Loucy (cell line): ENCODE measurements around the gene NDUFAF8.

ENCODE experiments used
- H2AFZ ChIP-seq: fragments of 200-600 bp; sonication (generic); 2 replicates; pipeline ENCODE4 v1.6.0; 2016; ENCODE audit warnings: antibody characterized with exemption, mild to moderate bottlenecking, low read length, moderate library complexity
- H3F3A ChIP-seq: fragments of 200-600 bp; 2 replicates; pipeline ENCODE4 v1.6.0; 2016; ENCODE audit warnings: antibody characterized with exemption, low read depth, mild to moderate bottlenecking
- H3K27me3 ChIP-seq: fragments of 200-600 bp; sonication (generic); 2 replicates; pipeline ENCODE4 v1.6.1; 2014; ENCODE audit warnings: low read length, mild to moderate bottlenecking; ENCODE audit not compliant: insufficient read depth, poor library complexity, severe bottlenecking
- H3K36me3 ChIP-seq: fragments of 200-600 bp; sonication (generic); 2 replicates; pipeline ENCODE4 v1.6.1; 2016; ENCODE audit warnings: low read length; ENCODE audit not compliant: insufficient read depth
- H3K4me1 ChIP-seq: fragments of 200-600 bp; sonication (generic); 2 replicates; pipeline ENCODE4 v1.5.1; 2014; ENCODE audit warnings: low read length, mild to moderate bottlenecking; ENCODE audit not compliant: insufficient read depth, poor library complexity, severe bottlenecking
- H3K4me2 ChIP-seq: fragments of 200-600 bp; sonication (generic); 2 replicates; pipeline ENCODE4 v1.6.0; 2014; ENCODE audit warnings: antibody characterized with exemption, low read length, low read depth, mild to moderate bottlenecking; ENCODE audit not compliant: poor library complexity, severe bottlenecking
- H3K4me3 ChIP-seq: fragments of 200-600 bp; sonication (generic); 2 replicates; pipeline ENCODE4 v1.5.1; 2014; ENCODE audit warnings: low read length, mild to moderate bottlenecking, mixed read lengths; ENCODE audit not compliant: poor library complexity, severe bottlenecking
- H3K79me2 ChIP-seq: fragments of 200-600 bp; sonication (generic); 2 replicates; pipeline ENCODE4 v1.6.1; 2014; ENCODE audit warnings: low read length; ENCODE audit not compliant: insufficient read depth
- H3K9ac ChIP-seq: fragments of 200-600 bp; sonication (generic); 2 replicates; pipeline ENCODE4 v1.6.0; 2014; ENCODE audit warnings: mild to moderate bottlenecking, low read depth, low read length, moderate library complexity; ENCODE audit not compliant: poor library complexity, severe bottlenecking
- H3K9me2 ChIP-seq: fragments of 200-600 bp; sonication (generic); replicated peaks from 2 replicates; pipeline ENCODE4 v1.6.1; 2016; ENCODE audit warnings: low read depth, low read length, mixed read lengths
- H3K9me3 ChIP-seq: fragments of 200-600 bp; sonication (generic); 2 replicates; pipeline ENCODE4 v1.6.1; 2014; ENCODE audit warnings: mild to moderate bottlenecking, antibody characterized with exemption, low read length, low read depth; ENCODE audit not compliant: insufficient read depth
- H4K20me1 ChIP-seq: fragments of 200-600 bp; sonication (generic); 2 replicates; pipeline ENCODE4 v1.6.0; 2014; ENCODE audit warnings: antibody characterized with exemption, low read length, mild to moderate bottlenecking; ENCODE audit not compliant: insufficient read depth, poor library complexity, severe bottlenecking
- EZH2phosphoT487 ChIP-seq: fragments of 200-600 bp; IDR thresholded peaks from 2 replicates; pipeline ENCODE4 v1.6.1; 2018; ENCODE audit warnings: antibody characterized with exemption, mild to moderate bottlenecking, moderate library complexity, borderline replicate concordance
- TF ChIP-seq, protein P1 (sequence below): fragments of 200-600 bp; sonication (generic); conservative IDR thresholded peaks from 2 replicates; pipeline ENCODE4 v1.5.1; 2014; ENCODE audit warnings: mild to moderate bottlenecking, antibody characterized with exemption, low read length

The NDUFAF8 gene

DNA sequence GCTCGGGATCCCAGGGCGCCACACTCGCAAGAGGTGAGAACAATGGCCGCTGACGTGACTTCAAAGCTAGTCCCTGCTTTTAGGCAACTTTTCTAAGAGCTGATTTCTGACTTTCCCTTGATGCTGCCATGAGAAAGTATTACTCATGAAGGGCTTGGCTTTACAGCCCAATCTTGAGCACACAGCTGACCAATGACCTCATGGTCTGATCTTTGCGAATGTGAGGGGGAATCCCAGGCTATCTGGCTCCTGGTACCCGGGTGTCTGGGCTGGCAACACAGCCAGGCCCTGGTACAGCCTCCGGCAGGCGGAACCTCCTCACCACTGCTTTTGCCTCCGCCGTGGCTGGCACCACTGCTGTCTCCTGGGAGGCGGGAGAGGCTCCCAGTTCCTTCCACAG lies 17.5 kb downstream of the NDUFAF8 start:
- H3K36me3 ChIP-seq, result peaks cover 20% of the 10 kb centered on the region; the same call in 1 of the 2 replicates
- peaks cover 5% of the 10 kb centered on the region; the same call in 1 of the 2 replicates for H3K79me2 ChIP-seq
- H3F3A ChIP-seq, result no peaks in the 10 kb centered on the region
- no peaks in the 10 kb centered on the region for H3K27me3 ChIP-seq
- no peak overlapping the region for H2AFZ ChIP-seq
- no peak overlapping the region for H3K4me2 ChIP-seq
- H3K9me3 ChIP-seq, result no peaks in the 10 kb centered on the region
- no peak overlapping the region for H3K4me3 ChIP-seq
- TF ChIP-seq EZH2phosphoT487, result no peak
- TF ChIP-seq, protein P1, sequence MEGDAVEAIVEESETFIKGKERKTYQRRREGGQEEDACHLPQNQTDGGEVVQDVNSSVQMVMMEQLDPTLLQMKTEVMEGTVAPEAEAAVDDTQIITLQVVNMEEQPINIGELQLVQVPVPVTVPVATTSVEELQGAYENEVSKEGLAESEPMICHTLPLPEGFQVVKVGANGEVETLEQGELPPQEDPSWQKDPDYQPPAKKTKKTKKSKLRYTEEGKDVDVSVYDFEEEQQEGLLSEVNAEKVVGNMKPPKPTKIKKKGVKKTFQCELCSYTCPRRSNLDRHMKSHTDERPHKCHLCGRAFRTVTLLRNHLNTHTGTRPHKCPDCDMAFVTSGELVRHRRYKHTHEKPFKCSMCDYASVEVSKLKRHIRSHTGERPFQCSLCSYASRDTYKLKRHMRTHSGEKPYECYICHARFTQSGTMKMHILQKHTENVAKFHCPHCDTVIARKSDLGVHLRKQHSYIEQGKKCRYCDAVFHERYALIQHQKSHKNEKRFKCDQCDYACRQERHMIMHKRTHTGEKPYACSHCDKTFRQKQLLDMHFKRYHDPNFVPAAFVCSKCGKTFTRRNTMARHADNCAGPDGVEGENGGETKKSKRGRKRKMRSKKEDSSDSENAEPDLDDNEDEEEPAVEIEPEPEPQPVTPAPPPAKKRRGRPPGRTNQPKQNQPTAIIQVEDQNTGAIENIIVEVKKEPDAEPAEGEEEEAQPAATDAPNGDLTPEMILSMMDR, result no peak
- no peaks in the 10 kb centered on the region for H3K9me2 ChIP-seq
- no peaks in the 10 kb centered on the region for H4K20me1 ChIP-seq
- no peak overlapping the region for H3K9ac ChIP-seq
- H3K4me1 ChIP-seq, result peaks cover 4% of the 10 kb centered on the region

DNA sequence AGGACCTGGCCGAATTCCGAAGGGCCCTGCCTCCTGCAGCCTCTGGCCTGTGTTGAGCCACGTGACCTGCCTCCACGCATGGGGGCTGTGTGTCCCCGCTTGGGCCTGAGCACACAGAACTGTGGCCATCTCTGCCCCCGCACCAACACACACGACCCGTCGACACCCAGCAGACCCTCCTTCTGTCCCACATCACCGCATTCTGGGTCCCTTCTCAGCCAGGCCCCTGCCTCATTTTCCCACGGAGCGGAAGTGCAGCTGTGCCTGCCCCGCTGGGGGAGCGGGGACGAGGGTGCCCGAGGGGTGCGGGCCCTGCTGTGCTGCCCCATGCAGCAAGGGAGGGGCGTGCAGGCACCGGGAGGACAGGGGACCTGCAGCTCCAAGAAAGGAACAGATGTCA lies 18.4 kb downstream of the NDUFAF8 start:
- Histone ChIP-seq H3K27me3 (no peaks in the 10 kb centered on the region), H3K4me1 (peaks cover under 1% of the 10 kb centered on the region), H3K79me2 (peaks cover 5% of the 10 kb centered on the region; the same call in 1 of the 2 replicates), H3K36me3 (peaks cover 28% of the 10 kb centered on the region; the same call in 1 of the 2 replicates), H3K9me2 (no peaks in the 10 kb centered on the region), H3K4me2 (no peak overlapping the region), H3K4me3 (no peak overlapping the region), H4K20me1 (no peaks in the 10 kb centered on the region), H3K9ac (no peak overlapping the region), H2AFZ (no peak overlapping the region), H3K9me3 (no peaks in the 10 kb centered on the region), H3F3A (no peaks in the 10 kb centered on the region)
- TF ChIP-seq, protein P1, result no peak
- no peak for TF ChIP-seq EZH2phosphoT487

DNA sequence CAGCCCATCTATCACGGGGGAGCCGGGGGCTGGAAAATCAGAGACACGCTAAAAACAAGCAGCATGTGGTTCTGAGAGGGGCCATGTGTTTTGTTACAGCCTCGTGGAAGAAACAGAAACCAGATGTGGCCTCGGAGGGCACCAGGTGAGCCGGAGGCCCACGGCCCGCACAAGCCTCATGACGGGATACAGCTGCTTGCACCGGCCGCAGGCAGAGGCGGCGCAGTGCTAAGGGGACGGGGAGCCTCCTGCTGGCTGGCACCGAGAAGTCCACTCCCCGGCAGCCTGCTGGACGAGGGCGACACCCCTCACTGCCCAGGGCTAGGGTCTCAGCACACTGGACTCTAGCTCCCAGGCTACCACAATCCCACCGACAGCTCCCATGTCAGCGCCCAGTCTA lies 19.2 kb downstream of the NDUFAF8 start:
- H3K36me3 ChIP-seq, result peaks cover 28% of the 10 kb centered on the region; the same call in 1 of the 2 replicates
- no peak overlapping the region for H3K4me2 ChIP-seq
- TF ChIP-seq, protein P1, result 0 out of 2 replicates have a peak, but pooled peaks have one; percentile 15
- no peak for TF ChIP-seq EZH2phosphoT487

More for the DNA sequence above, 19.2 kb downstream of the NDUFAF8 start:
- Histone ChIP-seq H3K4me1 (no peaks in the 10 kb centered on the region), H3K9ac (no peak overlapping the region), H2AFZ (no peak overlapping the region), H3K4me3 (no peak overlapping the region), H3F3A (no peaks in the 10 kb centered on the region), H3K9me3 (no peaks in the 10 kb centered on the region), H3K79me2 (peaks cover 5% of the 10 kb centered on the region; the same call in 1 of the 2 replicates), H3K9me2 (no peaks in the 10 kb centered on the region), H3K27me3 (no peaks in the 10 kb centered on the region), H4K20me1 (no peaks in the 10 kb centered on the region)
